Measurements from ENCODE around the gene MSRB3.

- TF ChIP-seq CTCF (IDR thresholded peaks at IDR 0.05) (no peak), EP300 (IDR thresholded peaks at IDR 0.05) (no peak), POLR2A (IDR thresholded peaks at IDR 0.05) (no peak), POLR2AphosphoS5 (IDR thresholded peaks at IDR 0.05) (no peak)
These were observed 39.9 kb upstream of the MSRB3 start for GRCh38 chr12:65238609-65239008.
